NCI-H146 treated with DMSO at 0.1 percent for 48 hours (cell line): ENCODE measurements around the gene TBCD.

Experiments
- DNase-seq: peaks from one replicate; lab custom pipeline; 2025; ENCODE audit not compliant: unreplicated experiment; lab: John Stamatoyannopoulos, UW

Gene TBCD

GRCh38 chr17:82849076-82849945 is 97.4 kb downstream of the TBCD start:
- DNase-seq: no peak

- no peak for DNase-seq
Measured at GRCh38 chr17:82851381-82851780, 99.5 kb downstream of the TBCD start.

- DNase-seq: no peak
Measured at GRCh38 chr17:82854226-82854625, 102.4 kb downstream of the TBCD start.

GRCh38 chr17:82856361-82856760 is 104.5 kb downstream of the TBCD start:
- DNase-seq: no peak

- no peak for DNase-seq
Measured at GRCh38 chr17:82858376-82859126, 106.7 kb downstream of the TBCD start.

GRCh38 chr17:82859431-82860403 is 107.9 kb downstream of the TBCD start:
- no peak for DNase-seq

GRCh38 chr17:82860606-82861392 is 108.9 kb downstream of the TBCD start:
- no peak for DNase-seq

GRCh38 chr17:82861393-82861775 is 109.5 kb downstream of the TBCD start:
- DNase-seq: no peak

GRCh38 chr17:82862191-82862590 is 110.3 kb downstream of the TBCD start:
- no peak for DNase-seq

GRCh38 chr17:82862737-82863382 is 111.0 kb downstream of the TBCD start:
- DNase-seq: no peak

GRCh38 chr17:82863383-82863940 is 111.6 kb downstream of the TBCD start:
- DNase-seq: peak; percentile 33

GRCh38 chr17:82863941-82864712 is 112.3 kb downstream of the TBCD start:
- DNase-seq: peak; percentile 70

- DNase-seq: peak; percentile 49
Measured at GRCh38 chr17:82864713-82865248, 112.9 kb downstream of the TBCD start.

- no peak for DNase-seq
Measured at GRCh38 chr17:82865274-82865673, 113.4 kb downstream of the TBCD start.

GRCh38 chr17:82865774-82866395 is 114.0 kb downstream of the TBCD start:
- peak; percentile 61 for DNase-seq

GRCh38 chr17:82866590-82867191 is 114.8 kb downstream of the TBCD start:
- peak; percentile 45 for DNase-seq

- no peak for DNase-seq
Measured at GRCh38 chr17:82867763-82868325, 116.0 kb downstream of the TBCD start.
